ENCODE results near the gene SPACA6. TPM values are rescaled to one million over a fixed set of nuclear protein-coding genes. Genes with fewer than 3 reads are reported as not detected.

SPACA6 gene
- total and polyA plus RNA-seq, 9 of the 15 experiments (the other 6 are each of a cell fraction or from before 2014, with no cell fraction given): 1.3 to 17.3 (median 6.2) TPM

DNA sequence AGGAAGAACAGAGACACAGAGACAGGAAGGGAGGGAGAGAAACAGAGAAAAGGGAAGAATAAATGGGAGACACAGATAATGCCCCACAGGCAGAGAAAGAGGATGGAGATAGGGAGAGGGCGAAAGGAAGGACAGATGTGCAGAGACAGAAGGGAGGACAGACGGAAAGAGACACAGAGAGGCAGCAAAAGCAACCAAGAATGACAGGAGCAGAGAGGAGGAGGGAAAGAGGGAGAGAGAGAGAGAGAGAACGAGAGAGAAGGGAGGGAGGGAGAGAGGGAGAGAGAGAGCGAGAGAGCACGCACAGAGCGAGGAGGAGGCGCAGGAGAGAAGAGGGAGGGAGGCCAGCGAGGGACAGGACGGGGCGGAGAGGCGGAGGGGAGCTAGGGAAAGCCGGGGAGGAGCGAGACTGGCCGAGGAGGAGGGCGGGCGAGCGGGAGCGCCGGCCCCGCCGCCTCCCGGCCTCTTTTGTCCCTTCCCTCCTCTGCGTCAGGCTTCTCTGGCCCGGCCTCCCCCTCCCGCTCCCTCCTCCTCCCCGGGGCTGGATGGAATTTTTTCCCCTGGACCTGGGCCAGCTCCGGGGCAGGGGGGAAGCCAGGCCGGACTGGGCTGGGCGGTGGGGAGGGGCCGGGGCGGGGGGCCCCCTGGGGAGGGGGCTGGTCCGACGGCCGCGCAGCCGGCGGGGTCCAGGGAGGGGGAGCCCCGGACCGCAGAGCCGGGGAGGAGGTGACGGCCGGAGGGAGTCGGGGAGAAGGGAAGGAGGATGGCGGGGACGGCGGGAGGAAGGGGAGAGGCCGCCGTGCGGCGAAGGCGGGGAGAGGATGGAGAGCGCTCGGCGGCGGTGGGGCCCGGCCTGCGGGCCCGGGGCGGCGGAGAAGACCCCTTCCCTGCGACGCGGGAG lies 4.2 kb upstream of the SPACA6 start (continued):
- peak; percentile 23 for TF ChIP-seq SMAD1 (IDR thresholded peaks at IDR 0.05; ENCODE audit: low read depth, low read length, partially characterized antibody)
- TF ChIP-seq ZNF140 (CRISPR knock-in tag; IDR thresholded peaks at IDR 0.05): no peak
- TF ChIP-seq MTA2 (IDR thresholded peaks at IDR 0.05; ENCODE audit: low read depth): peak; percentile 65
- TF ChIP-seq GATAD2A (IDR thresholded peaks at IDR 0.05): peak; percentile 64; the same call in 1 of the 2 replicates
- TF ChIP-seq TAF15 (IDR thresholded peaks at IDR 0.05; ENCODE audit: low read depth, low read length): no peak
- TF ChIP-seq EGR1 (conservative IDR thresholded peaks at IDR 0.05): 0 out of 2 replicates have a peak, but pooled peaks have one; percentile 5
- peak; percentile 2; the same call in 1 of the 2 replicates for TF ChIP-seq NR2C1 (IDR thresholded peaks at IDR 0.05)
- TF ChIP-seq NR2C1 (tag; IDR thresholded peaks at IDR 0.05): no peak
- TF ChIP-seq MCM7 (IDR thresholded peaks at IDR 0.05): 0 out of 4 replicates have a peak, but pooled peaks have one; percentile 49 to 84
- TF ChIP-seq, protein P1, sequence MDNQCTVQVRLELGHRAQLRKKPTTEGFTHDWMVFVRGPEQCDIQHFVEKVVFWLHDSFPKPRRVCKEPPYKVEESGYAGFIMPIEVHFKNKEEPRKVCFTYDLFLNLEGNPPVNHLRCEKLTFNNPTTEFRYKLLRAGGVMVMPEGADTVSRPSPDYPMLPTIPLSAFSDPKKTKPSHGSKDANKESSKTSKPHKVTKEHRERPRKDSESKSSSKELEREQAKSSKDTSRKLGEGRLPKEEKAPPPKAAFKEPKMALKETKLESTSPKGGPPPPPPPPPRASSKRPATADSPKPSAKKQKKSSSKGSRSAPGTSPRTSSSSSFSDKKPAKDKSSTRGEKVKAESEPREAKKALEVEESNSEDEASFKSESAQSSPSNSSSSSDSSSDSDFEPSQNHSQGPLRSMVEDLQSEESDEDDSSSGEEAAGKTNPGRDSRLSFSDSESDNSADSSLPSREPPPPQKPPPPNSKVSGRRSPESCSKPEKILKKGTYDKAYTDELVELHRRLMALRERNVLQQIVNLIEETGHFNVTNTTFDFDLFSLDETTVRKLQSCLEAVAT (IDR thresholded peaks at IDR 0.05): peak; percentile 77 to 89; a peak in 3 of 4 replicates
- TF ChIP-seq MCM3 (IDR thresholded peaks at IDR 0.05): peak; percentile 41; the same call in 1 of the 2 replicates
- TF ChIP-seq NFIC (IDR thresholded peaks at IDR 0.05): peak; percentile 90
- TF ChIP-seq SMAD4 (CRISPR knock-in tag; conservative IDR thresholded peaks at IDR 0.05): peak; percentile 85; the same call in 1 of the 2 replicates
- TF ChIP-seq MTA3 (IDR thresholded peaks at IDR 0.05; ENCODE audit: borderline replicate concordance): 0 out of 2 replicates have a peak, but pooled peaks have one; percentile 47
- TF ChIP-seq CHD1 (IDR thresholded peaks at IDR 0.05; ENCODE audit: low read length): peak; percentile 8
- TF ChIP-seq, protein P2, sequence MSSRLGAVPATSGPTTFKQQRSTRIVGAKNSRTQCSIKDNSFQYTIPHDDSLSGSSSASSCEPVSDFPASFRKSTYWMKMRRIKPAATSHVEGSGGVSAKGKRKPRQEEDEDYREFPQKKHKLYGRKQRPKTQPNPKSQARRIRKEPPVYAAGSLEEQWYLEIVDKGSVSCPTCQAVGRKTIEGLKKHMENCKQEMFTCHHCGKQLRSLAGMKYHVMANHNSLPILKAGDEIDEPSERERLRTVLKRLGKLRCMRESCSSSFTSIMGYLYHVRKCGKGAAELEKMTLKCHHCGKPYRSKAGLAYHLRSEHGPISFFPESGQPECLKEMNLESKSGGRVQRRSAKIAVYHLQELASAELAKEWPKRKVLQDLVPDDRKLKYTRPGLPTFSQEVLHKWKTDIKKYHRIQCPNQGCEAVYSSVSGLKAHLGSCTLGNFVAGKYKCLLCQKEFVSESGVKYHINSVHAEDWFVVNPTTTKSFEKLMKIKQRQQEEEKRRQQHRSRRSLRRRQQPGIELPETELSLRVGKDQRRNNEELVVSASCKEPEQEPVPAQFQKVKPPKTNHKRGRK (tag; IDR thresholded peaks at IDR 0.05): peak; percentile 83
- TF ChIP-seq ASH1L (IDR thresholded peaks at IDR 0.05; ENCODE audit: borderline replicate concordance, low read depth, partially characterized antibody): peak; percentile 51
- TF ChIP-seq ZEB2 (IDR thresholded peaks at IDR 0.05): peak; percentile 65
- TF ChIP-seq ZBTB11 (CRISPR knock-in tag; IDR thresholded peaks at IDR 0.05): peak in 1 of 3 experiments; percentile 41; a peak in 1 of 6 replicates
- TF ChIP-seq HBP1 (CRISPR knock-in tag; IDR thresholded peaks at IDR 0.05): peak; percentile 69; the same call in 1 of the 2 replicates
- TF ChIP-seq NCOA1 (IDR thresholded peaks at IDR 0.05; ENCODE audit: low read depth): peak; percentile 56; the same call in 1 of the 2 replicates
